Measurements from ENCODE around the gene PIK3C2G.
"Not testable (repeated sequence)": the region's sequence is repeated elsewhere in the genome, so short reads cannot be mapped to it uniquely, and the experiment has no call there.

Gene PIK3C2G

GRCh38 chr12:18684430-18684829 lies 423.1 kb downstream of the PIK3C2G start:
- H3K4me3 ChIP-seq (ENCODE audit: low read depth, low read length) = no peak overlapping the region
- TF ChIP-seq CTCF (IDR thresholded peaks at IDR 0.05; ENCODE audit: control insufficient read depth, extremely low read depth, insufficient read depth) = no peak
- DNase-seq (ENCODE audit: low read depth) = no peak

GRCh38 chr12:18689771-18690170 lies 428.5 kb downstream of the PIK3C2G start:
- DNase-seq (ENCODE audit: low read depth) = no peak
- H3K4me3 ChIP-seq (ENCODE audit: low read depth, low read length) = no peak overlapping the region
- no peak for TF ChIP-seq CTCF (IDR thresholded peaks at IDR 0.05; ENCODE audit: control insufficient read depth, extremely low read depth, insufficient read depth)

GRCh38 chr12:18690653-18691052 lies 429.3 kb downstream of the PIK3C2G start:
- DNase-seq (ENCODE audit: low read depth) = no peak
- no peak overlapping the region for H3K4me3 ChIP-seq (ENCODE audit: low read depth, low read length)
- no peak for TF ChIP-seq CTCF (IDR thresholded peaks at IDR 0.05; ENCODE audit: control insufficient read depth, extremely low read depth, insufficient read depth)

GRCh38 chr12:18693986-18694385 lies 432.7 kb downstream of the PIK3C2G start:
- not testable (repeated sequence) for H3K4me3 ChIP-seq (ENCODE audit: low read depth, low read length); DNase-seq (ENCODE audit: low read depth)

GRCh38 chr12:18696971-18697602 lies 435.8 kb downstream of the PIK3C2G start:
- H3K4me3 ChIP-seq (ENCODE audit: low read depth, low read length) = no peak overlapping the region
- no peak for TF ChIP-seq CTCF (IDR thresholded peaks at IDR 0.05; ENCODE audit: control insufficient read depth, extremely low read depth, insufficient read depth)
- DNase-seq (ENCODE audit: low read depth) = no peak

All from LNCaP clone FGC (cell line).